Epidermal melanocyte (primary cell): ENCODE measurements around the gene LRP5.
"Not testable (repeated sequence)": the region's sequence is repeated elsewhere in the genome, so short reads cannot be mapped to it uniquely, and the experiment has no call there.

ENCODE experiments used
- DNase-seq: peaks from one replicate; pipeline ENCODE4 v3.0.0; 2011; ENCODE audit warnings: low spot score; ENCODE audit not compliant: insufficient read length

The LRP5 gene

GRCh38 chr11:68328374-68329091 is 16.1 kb downstream of the LRP5 start:
- DNase-seq = peak; percentile 60

GRCh38 chr11:68329536-68329935 is 17.1 kb downstream of the LRP5 start:
- no peak for DNase-seq

- no peak for DNase-seq
Observed at GRCh38 chr11:68329978-68330699, 17.7 kb downstream of the LRP5 start.

- no peak for DNase-seq
Observed at GRCh38 chr11:68330700-68331337, 18.4 kb downstream of the LRP5 start.

- no peak for DNase-seq
Observed at GRCh38 chr11:68331338-68331947, 19.1 kb downstream of the LRP5 start.

GRCh38 chr11:68332186-68332585 is 19.8 kb downstream of the LRP5 start:
- DNase-seq = no peak

- no peak for DNase-seq
Observed at GRCh38 chr11:68333173-68333572, 20.8 kb downstream of the LRP5 start.

- DNase-seq = no peak
Observed at GRCh38 chr11:68334923-68335322, 22.5 kb downstream of the LRP5 start.

- no peak for DNase-seq
Observed at GRCh38 chr11:68335683-68336082, 23.3 kb downstream of the LRP5 start.

GRCh38 chr11:68336716-68337115 is 24.3 kb downstream of the LRP5 start:
- no peak for DNase-seq

GRCh38 chr11:68337399-68337835 is 25.0 kb downstream of the LRP5 start:
- no peak for DNase-seq

- no peak for DNase-seq
Observed at GRCh38 chr11:68338051-68338780, 25.8 kb downstream of the LRP5 start.

GRCh38 chr11:68340003-68340767 is 27.8 kb downstream of the LRP5 start:
- no peak for DNase-seq

- DNase-seq = no peak
Observed at GRCh38 chr11:68340784-68341556, 28.6 kb downstream of the LRP5 start.

- DNase-seq = no peak
Observed at GRCh38 chr11:68341557-68342458, 29.4 kb downstream of the LRP5 start.

GRCh38 chr11:68342459-68343158 is 30.2 kb downstream of the LRP5 start:
- DNase-seq = no peak

GRCh38 chr11:68343761-68344256 is 31.4 kb downstream of the LRP5 start:
- DNase-seq = no peak

- not testable (repeated sequence) for DNase-seq
Observed at GRCh38 chr11:68344821-68345220, 32.4 kb downstream of the LRP5 start.
